HG03060 (cell line): Measurements from ENCODE around the gene BDKRB2.

ENCODE experiments used
- ATAC-seq: cut with Tn5 transposase; IDR thresholded peaks from one replicate; pipeline ENCODE4 v1.9.1; 2021; ENCODE audit warnings: low read depth, moderate number of reproducible peaks; ENCODE audit not compliant: unreplicated experiment

BDKRB2 gene

GRCh38 chr14:96204151-96205058 lies at the start of gene BDKRB2:
Gene BDKRB2, plus strand, starts transcription at chr14:96204839. Its CDS starts 32,269 bp downstream, at chr14:96237108.
- ATAC-seq: no peak

GRCh38 chr14:96154900-96155299 lies 49.7 kb upstream of the BDKRB2 start:
- ATAC-seq: no peak

- ATAC-seq: no peak
Observed at GRCh38 chr14:96156804-96157760, 47.6 kb upstream of the BDKRB2 start.

- ATAC-seq: no peak
Observed at GRCh38 chr14:96158735-96159134, 45.9 kb upstream of the BDKRB2 start.

- ATAC-seq: no peak
Observed at GRCh38 chr14:96160076-96160912, 44.3 kb upstream of the BDKRB2 start.

GRCh38 chr14:96160913-96161310 lies 43.7 kb upstream of the BDKRB2 start:
- no peak for ATAC-seq

- no peak for ATAC-seq
Observed at GRCh38 chr14:96161636-96162035, 43.0 kb upstream of the BDKRB2 start.

- ATAC-seq: no peak
Observed at GRCh38 chr14:96162265-96162664, 42.4 kb upstream of the BDKRB2 start.

- ATAC-seq: no peak
Observed at GRCh38 chr14:96162741-96163140, 41.9 kb upstream of the BDKRB2 start.

GRCh38 chr14:96164861-96165490 lies 39.7 kb upstream of the BDKRB2 start:
- no peak for ATAC-seq

- ATAC-seq: no peak
Observed at GRCh38 chr14:96165493-96166436, 38.9 kb upstream of the BDKRB2 start.

GRCh38 chr14:96166461-96167223 lies 38.0 kb upstream of the BDKRB2 start:
- no peak for ATAC-seq

- ATAC-seq: no peak
Observed at GRCh38 chr14:96167224-96168148, 37.2 kb upstream of the BDKRB2 start.

GRCh38 chr14:96168581-96168980 lies 36.1 kb upstream of the BDKRB2 start:
- ATAC-seq: no peak

GRCh38 chr14:96170961-96171592 lies 33.6 kb upstream of the BDKRB2 start:
- no peak for ATAC-seq

- ATAC-seq: no peak
Observed at GRCh38 chr14:96173636-96174475, 30.8 kb upstream of the BDKRB2 start.
